Peyer's patch (tissue), 4 donors: ENCODE results near the gene FOXO6. TPM values are rescaled to one million over a fixed set of nuclear protein-coding genes. Genes with fewer than 3 reads are reported as not detected.

Experiments used
- DNase-seq, 3 donors: peaks; one replicate each; pipeline ENCODE4 v3.0.0-alpha.2; 2017 to 2019
- H3K27ac ChIP-seq, 4 donors: fragments of 200-600 bp; sonication (generic); one replicate each; pipeline ENCODE4 v1.5.1; 2016 to 2019
- H3K27me3 ChIP-seq, 2 donors: fragments of 200-600 bp; sonication (generic); one replicate each; pipeline ENCODE4 v1.5.1; 2019
- H3K36me3 ChIP-seq, 3 donors: fragments of 200-600 bp; sonication (generic); one replicate each; pipeline ENCODE4 v1.5.1; 2016 to 2019
- H3K4me1 ChIP-seq, 4 donors: fragments of 200-600 bp; sonication (generic); one replicate each; pipeline ENCODE4 v1.5.1; 2016 to 2019
- H3K4me3 ChIP-seq, 4 donors: fragments of 200-600 bp; sonication (generic); 1 replicate in 3 of 4; 2 replicates in 1 of 4; pipeline ENCODE4 v1.5.1; 2016 to 2019; ENCODE audit warnings: mild to moderate bottlenecking in 1 of 4
- H3K9me3 ChIP-seq, 4 donors: fragments of 200-600 bp; sonication (generic); one replicate each; pipeline ENCODE4 v1.5.1; 2016 to 2019; ENCODE audit warnings: mild to moderate bottlenecking in 1 of 4
- CTCF ChIP-seq, 6 experiments: fragments of 450-650 bp in 4 of 6; fragments of 200-600 bp in 2 of 6; sonication (generic) in 1 of 6; IDR thresholded peaks; one replicate each; pipeline ENCODE4 v1.5.1; 2017 to 2019; ENCODE audit warnings: antibody characterized with exemption in 6 of 6, mild to moderate bottlenecking in 3 of 6, moderate library complexity in 1 of 6
- POLR2A ChIP-seq, 2 donors: fragments of 450-650 bp; IDR thresholded peaks; one replicate each; pipeline ENCODE4 v1.5.1; 2017; ENCODE audit warnings: antibody characterized with exemption in 2 of 2, mild to moderate bottlenecking in 2 of 2, moderate library complexity in 2 of 2
- total RNA-seq, 4 donors: library from RNA; depleted of rRNA; stranded (reverse); fragments of >200 nt; gene quantifications; one replicate each; pipeline ENCODE4 v1.1.0, GENCODE V29; 2016

Gene FOXO6
- total RNA-seq, 4 donors from 2014 or later, result 0.53 to 1.1 TPM; not detected in 2

GRCh38 chr1:41394369-41394744 lies 33.1 kb downstream of the FOXO6 start:
- Histone ChIP-seq H3K9me3 (no peaks in the 10 kb centered on the region), H3K4me3 (no peak overlapping the region), H3K27me3 (no peaks in the 10 kb centered on the region), H3K36me3 (no peaks in the 10 kb centered on the region), H3K4me1 (no peaks in the 10 kb centered on the region), H3K27ac (no peak overlapping the region)
- TF ChIP-seq POLR2A (IDR thresholded peaks at IDR 0.05) (no peak), CTCF (IDR thresholded peaks at IDR 0.05) (no peak)
- no peak for DNase-seq

- no peak for TF ChIP-seq CTCF (IDR thresholded peaks at IDR 0.05)
- no peak for TF ChIP-seq POLR2A (IDR thresholded peaks at IDR 0.05)
- Histone ChIP-seq H3K27me3 (no peaks in the 10 kb centered on the region), H3K4me3 (no peak overlapping the region), H3K4me1 (no peaks in the 10 kb centered on the region), H3K27ac (no peak overlapping the region), H3K9me3 (no peaks in the 10 kb centered on the region), H3K36me3 (no peaks in the 10 kb centered on the region)
- DNase-seq, result no peak
These were observed 34.0 kb downstream of the FOXO6 start for GRCh38 chr1:41394959-41395956.

GRCh38 chr1:41396084-41396483 lies 34.9 kb downstream of the FOXO6 start:
- DNase-seq, result no peak
- H3K9me3 ChIP-seq, result no peaks in the 10 kb centered on the region
- no peak overlapping the region for H3K27ac ChIP-seq
- no peak overlapping the region for H3K4me3 ChIP-seq
- TF ChIP-seq CTCF (IDR thresholded peaks at IDR 0.05) (no peak), POLR2A (IDR thresholded peaks at IDR 0.05) (no peak)
- H3K36me3 ChIP-seq, result no peaks in the 10 kb centered on the region
- H3K4me1 ChIP-seq, result no peaks in the 10 kb centered on the region
- no peaks in the 10 kb centered on the region for H3K27me3 ChIP-seq

GRCh38 chr1:41397020-41397419 lies 35.8 kb downstream of the FOXO6 start:
- Histone ChIP-seq H3K27ac (no peak overlapping the region), H3K4me3 (no peak overlapping the region), H3K27me3 (no peaks in the 10 kb centered on the region), H3K9me3 (no peaks in the 10 kb centered on the region), H3K36me3 (no peaks in the 10 kb centered on the region), H3K4me1 (no peaks in the 10 kb centered on the region)
- TF ChIP-seq POLR2A (IDR thresholded peaks at IDR 0.05) (no peak), CTCF (IDR thresholded peaks at IDR 0.05) (no peak)
- DNase-seq, result no peak

- no peak overlapping the region for H3K4me3 ChIP-seq
- H3K27ac ChIP-seq, result no peak overlapping the region
- no peaks in the 10 kb centered on the region for H3K36me3 ChIP-seq
- no peaks in the 10 kb centered on the region for H3K9me3 ChIP-seq
- H3K27me3 ChIP-seq, result no peaks in the 10 kb centered on the region
- DNase-seq, result no peak
- no peak for TF ChIP-seq POLR2A (IDR thresholded peaks at IDR 0.05)
- TF ChIP-seq CTCF (IDR thresholded peaks at IDR 0.05), result no peak
- no peaks in the 10 kb centered on the region for H3K4me1 ChIP-seq
These were observed 36.6 kb downstream of the FOXO6 start for GRCh38 chr1:41397753-41398330.
